HCT116 (cell line): ENCODE measurements around the gene NPPB. TPM values are rescaled to one million over a fixed set of nuclear protein-coding genes. Genes with fewer than 3 reads are reported as not detected.

Experiments used
- ATAC-seq: fragments of 200-7000 bp; cut with Tn5 transposase; 2 replicates; pipeline ENCODE4 v1.9.1; 2020; ENCODE audit warnings: mild to moderate bottlenecking, moderate library complexity
- BruUV-seq: library from RNA; stranded (reverse); fragments of 400-500 nt; replicated peaks from 2 replicates; lab custom pipeline; 2021; lab: Mats Ljungman, UMichigan
- CTCF ChIA-PET: fragments of 300-600 bp; sonication (Branson Sonifier 250); formaldehyde crosslinking; loops from one replicate; lab custom pipeline; 2021; ENCODE audit warnings: antibody characterized with exemption; lab: Charles Lee
- POLR2A ChIA-PET: fragments of 300-600, 350-600 bp; sonication (Branson Sonifier 250); formaldehyde crosslinking; loops from one replicate; lab custom pipeline; 2021; ENCODE audit warnings: antibody characterized with exemption; lab: Charles Lee
- RAD21 ChIA-PET, 2 experiments: fragments of 300-600 bp; sonication (Branson Sonifier 250); formaldehyde crosslinking; loops; one replicate each; lab custom pipeline; 2023; ENCODE audit warnings: low total read pairs in 2 of 2; ENCODE audit not compliant: uncharacterized antibody in 2 of 2, unreplicated experiment in 2 of 2, low non-redundant PET in 1 of 2; lab: Charles Lee
- DNase-seq: peaks from one replicate; pipeline ENCODE4 v3.0.0-alpha.2; 2010; ENCODE audit warnings: low read depth, low spot score
- H2AFZ ChIP-seq: fragments of 200-600 bp; shearing (Covaris generic), sonication (generic); 2 replicates; pipeline ENCODE4 v1.6.1; 2017; ENCODE audit warnings: low read depth, mixed run types, mixed read lengths, antibody characterized with exemption, low read length; ENCODE audit not compliant: poor library complexity, severe bottlenecking
- H3K27ac ChIP-seq: 2 replicates; pipeline ENCODE4 v1.5.1; 2012; ENCODE audit warnings: low read depth, low read length
- H3K27me3 ChIP-seq: fragments of 200-600 bp; sonication (generic); 2 replicates; pipeline ENCODE4 v1.6.1; 2016; ENCODE audit warnings: mixed run types, low read length, mixed read lengths; ENCODE audit not compliant: insufficient read depth
- H3K36me3 ChIP-seq, 2 experiments: fragments of 200-500 bp in 1 of 2; fragments of 200-600 bp in 1 of 2; sonication (Bioruptor generic) in 1 of 2; sonication (generic) in 1 of 2; 2 replicates each; pipeline versions ENCODE4 v1.5.1 to v1.6.1; 2014 to 2016; ENCODE audit warnings: low read length in 2 of 2, inconsistent platforms in 1 of 2, mixed read lengths in 1 of 2, mixed run types in 1 of 2; ENCODE audit not compliant: insufficient read depth in 2 of 2, control insufficient read depth in 1 of 2
- H3K4me1 ChIP-seq, 2 experiments: fragments of 200-600 bp in 1 of 2; sonication (generic) in 1 of 2; 2 replicates each; pipeline versions ENCODE4 v1.5.1 to v1.6.1; 2012 to 2017; ENCODE audit warnings: low read length in 2 of 2, inconsistent platforms in 1 of 2, mild to moderate bottlenecking in 1 of 2, mixed read lengths in 1 of 2, mixed run types in 1 of 2, moderate library complexity in 1 of 2; ENCODE audit not compliant: insufficient read depth in 2 of 2, control insufficient read depth in 1 of 2
- H3K4me2 ChIP-seq: fragments of 200-600 bp; sonication (generic); 2 replicates; pipeline ENCODE4 v1.6.1; 2017; ENCODE audit warnings: mixed run types, low read length, mixed read lengths
- H3K4me3 ChIP-seq, 2 experiments: fragments of 200-600 bp in 1 of 2; sonication (generic) in 1 of 2; replicated peaks in 1 of 2; 2 replicates each; pipeline ENCODE4 v1.5.1; 2011 to 2016; ENCODE audit warnings: low read length in 2 of 2, control low read depth in 1 of 2, low read depth in 1 of 2, mild to moderate bottlenecking in 1 of 2, mixed read lengths in 1 of 2, mixed run types in 1 of 2
- H3K79me2 ChIP-seq: fragments of 200-600 bp; sonication (generic); 2 replicates; pipeline ENCODE4 v1.6.1; 2017; ENCODE audit warnings: mild to moderate bottlenecking, mixed run types, low read length, moderate library complexity, mixed read lengths; ENCODE audit not compliant: insufficient read depth
- H3K9ac ChIP-seq: fragments of 200-600 bp; sonication (generic); 2 replicates; pipeline ENCODE4 v1.6.1; 2016; ENCODE audit warnings: low read length, mixed read lengths
- H3K9me2 ChIP-seq: fragments of 200-600 bp; sonication (generic), shearing (Covaris generic); 2 replicates; pipeline ENCODE4 v1.6.1; 2017; ENCODE audit warnings: mixed run types, mild to moderate bottlenecking, moderate library complexity; ENCODE audit not compliant: insufficient read depth
- H3K9me3 ChIP-seq, 2 experiments: fragments of 200-500 bp in 1 of 2; fragments of 200-600 bp in 1 of 2; sonication (Bioruptor generic) in 1 of 2; sonication (generic) in 1 of 2; 2 replicates each; pipeline ENCODE4 v1.6.1; 2014 to 2017; ENCODE audit warnings: low read length in 2 of 2, mixed read lengths in 2 of 2, inconsistent platforms in 1 of 2, low read depth in 1 of 2, mild to moderate bottlenecking in 1 of 2, mixed run types in 1 of 2, moderate library complexity in 1 of 2; ENCODE audit not compliant: control insufficient read depth in 1 of 2, insufficient read depth in 1 of 2
- H4K20me1 ChIP-seq: fragments of 200-600 bp; sonication (generic), shearing (Covaris generic); 2 replicates; pipeline ENCODE4 v1.6.1; 2017; ENCODE audit warnings: mixed run types, mild to moderate bottlenecking, moderate library complexity; ENCODE audit not compliant: insufficient read depth
- CBX3 ChIP-seq: IDR thresholded peaks from 2 replicates; pipeline ENCODE4 v1.6.1; 2012; ENCODE audit warnings: low read depth
- CEBPB ChIP-seq: IDR thresholded peaks from 2 replicates; pipeline ENCODE4 v1.6.1; 2012; ENCODE audit warnings: low read depth
- EGR1 ChIP-seq: IDR thresholded peaks from 2 replicates; pipeline ENCODE4 v1.6.1; 2012; ENCODE audit warnings: low read depth
- ELF1 ChIP-seq: IDR thresholded peaks from 2 replicates; pipeline ENCODE4 v1.6.1; 2012; ENCODE audit warnings: low read depth, borderline replicate concordance
- EZH2 ChIP-seq: fragments of 200-600 bp; sonication (generic); IDR thresholded peaks from 2 replicates; pipeline ENCODE4 v1.6.1; 2017; ENCODE audit warnings: antibody characterized with exemption, mixed run types
- EZH2phosphoT487 ChIP-seq: fragments of 200-600 bp; IDR thresholded peaks from 2 replicates; pipeline ENCODE4 v1.6.1; 2018; ENCODE audit warnings: antibody characterized with exemption, borderline replicate concordance
- FOSL1 ChIP-seq: IDR thresholded peaks from 2 replicates; pipeline ENCODE4 v1.6.1; 2012; ENCODE audit warnings: low read depth
- JUND ChIP-seq: IDR thresholded peaks from 2 replicates; pipeline ENCODE4 v1.6.1; 2012
- POLR2A ChIP-seq: IDR thresholded peaks from 2 replicates; pipeline ENCODE4 v1.7.0; 2011; ENCODE audit warnings: borderline replicate concordance; ENCODE audit not compliant: insufficient read depth, insufficient read length; ENCODE audit errors: extremely low read depth
- POLR2AphosphoS5 ChIP-seq: IDR thresholded peaks from 2 replicates; pipeline ENCODE4 v1.6.1; 2011; ENCODE audit warnings: mild to moderate bottlenecking, low read depth, low read length, moderate library complexity
- RAD21 ChIP-seq: IDR thresholded peaks from 2 replicates; pipeline ENCODE4 v1.6.1; 2012; ENCODE audit warnings: low read depth, mild to moderate bottlenecking
- SP1 ChIP-seq: IDR thresholded peaks from 2 replicates; pipeline ENCODE4 v1.6.1; 2012; ENCODE audit warnings: low read depth
- TCF7L2 ChIP-seq: IDR thresholded peaks from 2 replicates; pipeline ENCODE4 v1.7.0; 2011; ENCODE audit warnings: borderline replicate concordance, inconsistent platforms; ENCODE audit not compliant: insufficient read depth, insufficient read length; ENCODE audit errors: extremely low read depth
- YY1 ChIP-seq: IDR thresholded peaks from 2 replicates; pipeline ENCODE4 v1.6.1; 2011; ENCODE audit warnings: low read length, low read depth, moderate library complexity, mild to moderate bottlenecking; ENCODE audit not compliant: insufficient replicate concordance; ENCODE audit errors: extremely low read depth
- ZNF274 ChIP-seq: fragments of 200-500 bp; sonication (Bioruptor generic); IDR thresholded peaks from 2 replicates; pipeline ENCODE4 v1.6.1; 2014; ENCODE audit warnings: mild to moderate bottlenecking, low read depth, low read length, inconsistent platforms
- intact Hi-C: fragments of 100-400 bp; cut with micrococcal nuclease; formaldehyde crosslinking; loops from 2 replicates; pipeline ENCODE4 v1.10.0; 2022
- total RNA-seq: library from RNA; stranded (reverse); gene quantifications from one replicate; pipeline ENCODE4 v1.2.1, GENCODE V29; 2021; ENCODE audit not compliant: unreplicated experiment
- TF ChIP-seq, protein P1 (sequence below), 3 experiments: fragments of 200-600 bp in 1 of 3; sonication (generic) in 1 of 3; IDR thresholded peaks in 2 of 3; conservative IDR thresholded peaks in 1 of 3; 2 replicates each; pipeline ENCODE4 v1.5.1; 2012 to 2017; ENCODE audit warnings: low read depth in 2 of 3, low read length in 2 of 3, antibody characterized with exemption in 1 of 3, borderline replicate concordance in 1 of 3, control low read depth in 1 of 3, mild to moderate bottlenecking in 1 of 3, mixed read lengths in 1 of 3, mixed run types in 1 of 3, moderate library complexity in 1 of 3; ENCODE audit not compliant: insufficient read depth in 1 of 3
- TF ChIP-seq, protein P2 (sequence below): IDR thresholded peaks from 2 replicates; pipeline ENCODE4 v1.6.1; 2012

The NPPB gene
- total RNA-seq, 1 experiment from 2014 or later = not detected

DNA sequence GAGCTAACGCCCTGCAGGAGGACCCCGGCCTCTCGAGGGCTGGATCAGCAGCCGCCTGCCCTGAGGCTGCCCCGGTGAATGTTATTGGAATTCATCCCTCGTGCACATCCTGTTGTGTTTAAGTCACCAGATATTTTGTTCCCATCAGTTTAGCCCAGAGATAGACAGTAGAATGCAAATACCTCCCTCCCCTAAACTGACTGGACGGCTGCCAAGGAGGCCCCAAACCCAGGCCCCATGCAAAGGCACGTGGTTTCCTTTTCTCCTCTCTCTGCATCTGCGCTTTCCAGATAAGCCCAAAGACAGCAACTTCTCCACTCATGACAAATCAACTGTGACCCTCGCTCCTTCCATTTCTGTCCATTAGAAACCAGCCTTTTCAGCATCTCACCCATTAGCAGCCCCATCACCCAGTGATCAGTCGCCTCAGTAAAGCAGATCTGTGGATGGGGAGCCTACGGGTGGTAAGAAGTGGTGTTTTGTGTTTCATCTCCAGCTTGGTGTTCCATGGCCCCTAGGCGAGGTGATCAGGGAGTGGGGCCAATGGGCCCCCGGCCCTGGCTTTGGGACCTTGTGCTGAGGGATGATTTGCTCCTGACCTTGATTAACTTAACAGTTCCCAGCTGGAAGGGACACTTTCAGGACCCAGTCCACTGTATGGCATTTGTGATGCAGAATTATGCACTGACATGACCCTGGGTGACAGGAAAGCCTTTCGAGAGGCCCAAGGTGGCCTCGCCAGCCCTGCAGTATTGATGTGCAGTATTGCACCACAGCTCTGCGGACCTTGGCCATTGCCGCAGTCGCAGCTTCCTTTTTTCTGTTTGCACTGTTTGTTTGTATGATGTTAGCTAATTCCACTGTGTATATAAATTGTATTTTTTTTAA is 16.3 kb downstream of the NPPB start:
- CTCF ChIA-PET = no interaction called here
- no peak overlapping the region for H3K4me3 ChIP-seq

GRCh38 chr1:11841245-11842153 is 17.2 kb downstream of the NPPB start:
- no peak for ATAC-seq
- intact Hi-C loops = no loop called here
- ChIA-PET CTCF (no interaction called here), POLR2A (interaction anchor here (1.6 kb wide), 1 partner anchor 68 kb away, joined by 7 read pairs; no protein-coding TSS in a partner anchor), RAD21 (no interaction called here)
- no peak overlapping the region for H3K27ac ChIP-seq
- peaks cover 7 to 23% of the 10 kb centered on the region in 2 experiments; a peak in 2 of 4 replicates for H3K36me3 ChIP-seq
- H3K9ac ChIP-seq = no peak overlapping the region
- no peak overlapping the region for H3K4me2 ChIP-seq
- no peaks in the 10 kb centered on the region for H3K9me2 ChIP-seq
- H3K27me3 ChIP-seq = no peaks in the 10 kb centered on the region
- no TSS peak for BruUV-seq
- no peak overlapping the region for H3K4me3 ChIP-seq
- H3K79me2 ChIP-seq = no peaks in the 10 kb centered on the region
- no peak overlapping the region for H2AFZ ChIP-seq
- no peaks in the 10 kb centered on the region for H4K20me1 ChIP-seq
- H3K9me3 ChIP-seq = no peaks in the 10 kb centered on the region
- no peaks in the 10 kb centered on the region for H3K4me1 ChIP-seq
- DNase-seq = no peak
- TF ChIP-seq SP1 (no peak), TCF7L2 (no peak), ELF1 (no peak), YY1 (no peak), CEBPB (no peak), POLR2AphosphoS5 (no peak), EGR1 (no peak), POLR2A (no peak), FOSL1 (no peak), JUND (no peak), RAD21 (no peak), EZH2phosphoT487 (no peak)
- TF ChIP-seq, protein P1, sequence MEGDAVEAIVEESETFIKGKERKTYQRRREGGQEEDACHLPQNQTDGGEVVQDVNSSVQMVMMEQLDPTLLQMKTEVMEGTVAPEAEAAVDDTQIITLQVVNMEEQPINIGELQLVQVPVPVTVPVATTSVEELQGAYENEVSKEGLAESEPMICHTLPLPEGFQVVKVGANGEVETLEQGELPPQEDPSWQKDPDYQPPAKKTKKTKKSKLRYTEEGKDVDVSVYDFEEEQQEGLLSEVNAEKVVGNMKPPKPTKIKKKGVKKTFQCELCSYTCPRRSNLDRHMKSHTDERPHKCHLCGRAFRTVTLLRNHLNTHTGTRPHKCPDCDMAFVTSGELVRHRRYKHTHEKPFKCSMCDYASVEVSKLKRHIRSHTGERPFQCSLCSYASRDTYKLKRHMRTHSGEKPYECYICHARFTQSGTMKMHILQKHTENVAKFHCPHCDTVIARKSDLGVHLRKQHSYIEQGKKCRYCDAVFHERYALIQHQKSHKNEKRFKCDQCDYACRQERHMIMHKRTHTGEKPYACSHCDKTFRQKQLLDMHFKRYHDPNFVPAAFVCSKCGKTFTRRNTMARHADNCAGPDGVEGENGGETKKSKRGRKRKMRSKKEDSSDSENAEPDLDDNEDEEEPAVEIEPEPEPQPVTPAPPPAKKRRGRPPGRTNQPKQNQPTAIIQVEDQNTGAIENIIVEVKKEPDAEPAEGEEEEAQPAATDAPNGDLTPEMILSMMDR (IDR thresholded peaks at IDR 0.05 in 2 of 3, conservative IDR thresholded peaks at IDR 0.05 in 1 of 3; ENCODE audit: borderline replicate concordance in 1 of 3, insufficient read depth in 1 of 3, low read depth in 2 of 3, low read length in 2 of 3) = no peak

More for the DNA sequence above, 16.3 kb downstream of the NPPB start:
- no peaks in the 10 kb centered on the region for H4K20me1 ChIP-seq
- TF ChIP-seq EZH2phosphoT487 (no peak), FOSL1 (no peak), EZH2 (no peak), ZNF274 (no peak), POLR2A (no peak), CBX3 (no peak)
- TF ChIP-seq, protein P2, sequence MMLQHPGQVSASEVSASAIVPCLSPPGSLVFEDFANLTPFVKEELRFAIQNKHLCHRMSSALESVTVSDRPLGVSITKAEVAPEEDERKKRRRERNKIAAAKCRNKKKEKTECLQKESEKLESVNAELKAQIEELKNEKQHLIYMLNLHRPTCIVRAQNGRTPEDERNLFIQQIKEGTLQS = no peak
- RAD21 ChIA-PET = no interaction called here
- H3K27ac ChIP-seq = no peak overlapping the region
- POLR2A ChIA-PET = interaction anchor here (1.6 kb wide), 1 partner anchor 67 kb away, joined by 7 read pairs; no protein-coding TSS in a partner anchor
- H3K9ac ChIP-seq = no peak overlapping the region
- BruUV-seq = no TSS peak
- no peaks in the 10 kb centered on the region for H3K9me2 ChIP-seq
- H3K9me3 ChIP-seq = no peaks in the 10 kb centered on the region
- intact Hi-C loops = no loop called here
- no peaks in the 10 kb centered on the region for H3K27me3 ChIP-seq
- H3K4me2 ChIP-seq = no peak overlapping the region
- no peak overlapping the region for H2AFZ ChIP-seq
- no peaks in the 10 kb centered on the region for H3K79me2 ChIP-seq
- H3K4me1 ChIP-seq = no peaks in the 10 kb centered on the region
- peaks cover 7 to 21% of the 10 kb centered on the region in 2 experiments; a peak in 2 of 4 replicates for H3K36me3 ChIP-seq
- ATAC-seq (no peak), DNase-seq (no peak)
